Liver (tissue), 9 donors: ENCODE results near the gene INO80. TPM values are rescaled to one million over a fixed set of nuclear protein-coding genes. Genes with fewer than 3 reads are reported as not detected.

ENCODE experiments used
- DNase-seq: peaks from one replicate; pipeline ENCODE4 v3.0.0-alpha.2; 2017; ENCODE audit warnings: low spot score
- H3K27ac ChIP-seq, 2 donors: one replicate each; pipeline ENCODE4 v1.7.0; 2013; ENCODE audit warnings: inconsistent platforms in 2 of 2, low read length in 2 of 2, control low read depth in 1 of 2, low read depth in 1 of 2, mild to moderate bottlenecking in 1 of 2
- H3K27me3 ChIP-seq, 4 donors: one replicate each; pipeline versions ENCODE4 v1.6.1 to v1.7.0; 2013; ENCODE audit warnings: low read length in 3 of 4, inconsistent platforms in 1 of 4, mild to moderate bottlenecking in 1 of 4, moderate library complexity in 1 of 4; ENCODE audit not compliant: control insufficient read depth in 4 of 4, insufficient read depth in 4 of 4
- H3K36me3 ChIP-seq, 4 donors: one replicate each; pipeline versions ENCODE4 v1.6.1 to v1.7.0; 2013; ENCODE audit warnings: low read length in 3 of 4, mild to moderate bottlenecking in 3 of 4, low read depth in 1 of 4, moderate library complexity in 1 of 4; ENCODE audit not compliant: control insufficient read depth in 4 of 4, insufficient read depth in 3 of 4
- H3K4me1 ChIP-seq, 4 donors: one replicate each; pipeline versions ENCODE4 v1.6.1 to v1.7.0; 2013; ENCODE audit warnings: low read length in 3 of 4, mild to moderate bottlenecking in 3 of 4, moderate library complexity in 1 of 4; ENCODE audit not compliant: control insufficient read depth in 4 of 4, insufficient read depth in 4 of 4
- H3K4me3 ChIP-seq, 3 donors: one replicate each; pipeline versions ENCODE4 v1.6.1 to v1.7.0; 2013; ENCODE audit warnings: low read length in 3 of 3, control low read depth in 1 of 3, low read depth in 1 of 3, mild to moderate bottlenecking in 1 of 3
- H3K9ac ChIP-seq, 2 donors: one replicate each; pipeline ENCODE4 v1.7.0; 2013; ENCODE audit warnings: low read length in 2 of 2, mild to moderate bottlenecking in 2 of 2, moderate library complexity in 2 of 2, control low read depth in 1 of 2, low read depth in 1 of 2
- H3K9me3 ChIP-seq, 4 donors: one replicate each; pipeline versions ENCODE4 v1.6.1 to v1.7.0; 2013; ENCODE audit warnings: low read length in 3 of 4; ENCODE audit not compliant: control insufficient read depth in 4 of 4
- ATF3 ChIP-seq: IDR thresholded peaks from 2 replicates; pipeline ENCODE4 v1.6.1; 2016; ENCODE audit warnings: antibody characterized with exemption
- CTCF ChIP-seq: fragments of 150-350 bp; IDR thresholded peaks from 2 replicates; pipeline ENCODE4 v1.5.1; 2017; ENCODE audit warnings: improper control_type of control experiment, low read depth, low read length; ENCODE audit not compliant: missing input control
- EGR1 ChIP-seq, 2 donors: IDR thresholded peaks; 2 replicates each; pipeline ENCODE4 v1.6.1; 2016 to 2018; ENCODE audit warnings: antibody characterized with exemption in 2 of 2, low read depth in 2 of 2
- FOXA1 ChIP-seq: IDR thresholded peaks from 2 replicates; pipeline ENCODE4 v1.6.1; 2016; ENCODE audit warnings: antibody characterized with exemption
- FOXA2 ChIP-seq: IDR thresholded peaks from 2 replicates; pipeline ENCODE4 v1.6.1; 2016; ENCODE audit warnings: antibody characterized with exemption
- GABPA ChIP-seq, 2 donors: IDR thresholded peaks in 1 of 2; conservative IDR thresholded peaks in 1 of 2; 2 replicates each; pipeline ENCODE4 v1.6.1; 2016; ENCODE audit warnings: antibody characterized with exemption in 2 of 2, mild to moderate bottlenecking in 1 of 2, moderate library complexity in 1 of 2
- HNF4A ChIP-seq, 2 donors: conservative IDR thresholded peaks; 2 replicates each; pipeline ENCODE4 v1.6.1; 2016; ENCODE audit warnings: antibody characterized with exemption in 2 of 2, mild to moderate bottlenecking in 2 of 2
- HNF4G ChIP-seq: IDR thresholded peaks from 2 replicates; pipeline ENCODE4 v1.6.1; 2016; ENCODE audit warnings: antibody characterized with exemption
- JUND ChIP-seq, 2 donors: IDR thresholded peaks; 2 replicates each; pipeline ENCODE4 v1.6.1; 2016; ENCODE audit warnings: antibody characterized with exemption in 2 of 2
- MAX ChIP-seq: IDR thresholded peaks from 2 replicates; pipeline ENCODE4 v1.6.1; 2016; ENCODE audit warnings: antibody characterized with exemption
- NR2F2 ChIP-seq: IDR thresholded peaks from 2 replicates; pipeline ENCODE4 v1.6.1; 2016; ENCODE audit warnings: antibody characterized with exemption
- RAD21 ChIP-seq, 2 donors: IDR thresholded peaks; 2 replicates each; pipeline ENCODE4 v1.6.1; 2016; ENCODE audit warnings: antibody characterized with exemption in 2 of 2, mild to moderate bottlenecking in 2 of 2
- REST ChIP-seq: IDR thresholded peaks from 2 replicates; pipeline ENCODE4 v1.6.1; 2016; ENCODE audit warnings: antibody characterized with exemption, mild to moderate bottlenecking
- RXRA ChIP-seq, 2 donors: IDR thresholded peaks; 2 replicates each; pipeline ENCODE4 v1.6.1; 2017 to 2018; ENCODE audit warnings: antibody characterized with exemption in 2 of 2, mild to moderate bottlenecking in 1 of 2
- SP1 ChIP-seq: IDR thresholded peaks from 2 replicates; pipeline ENCODE4 v1.6.1; 2018; ENCODE audit warnings: antibody characterized with exemption, mild to moderate bottlenecking
- TAF1 ChIP-seq: conservative IDR thresholded peaks from 2 replicates; pipeline ENCODE4 v1.6.1; 2016; ENCODE audit warnings: antibody characterized with exemption, mild to moderate bottlenecking
- YY1 ChIP-seq: IDR thresholded peaks from 2 replicates; pipeline ENCODE4 v1.6.1; 2016; ENCODE audit warnings: antibody characterized with exemption, mild to moderate bottlenecking
- ZBTB33 ChIP-seq: IDR thresholded peaks from 2 replicates; pipeline ENCODE4 v1.6.1; 2016; ENCODE audit warnings: antibody characterized with exemption
- WGBS: extraction: QIAGEN DNeasy Blood & Tissue Kit; methylation state at CpG from one replicate; pipeline ENCODE4 v1.1.7; 2013; 5-methylcytosine and 5-hydroxymethylcytosine counted together
- polyA plus RNA-seq, 2 donors: library from polyadenylated mRNA; stranded (reverse) in 1 of 2; unstranded in 1 of 2; fragments of 200-250 nt in 1 of 2; fragments of >200 nt in 1 of 2; fragmentation: Nextera tagmentation in 1 of 2; extraction: Ambion mirVana in 1 of 2; gene quantifications; one replicate each; pipeline versions ENCODE4 v1.2.1 to v1.2.3, GENCODE V29; 2013 to 2015
- total RNA-seq, 2 donors: library from RNA; depleted of rRNA; stranded (reverse); fragments of >200 nt; gene quantifications; one replicate each; pipeline ENCODE4 v1.2.3, GENCODE V29; 2014
- donor health status: healthy.
- donor health status: healthy.
- donor health status: healthy.
- donor health status: healthy.
- donor health status: healthy.

The INO80 gene
- total and polyA plus RNA-seq, 4 donors: 3.2 to 19.7 (median 9.4) TPM

DNA sequence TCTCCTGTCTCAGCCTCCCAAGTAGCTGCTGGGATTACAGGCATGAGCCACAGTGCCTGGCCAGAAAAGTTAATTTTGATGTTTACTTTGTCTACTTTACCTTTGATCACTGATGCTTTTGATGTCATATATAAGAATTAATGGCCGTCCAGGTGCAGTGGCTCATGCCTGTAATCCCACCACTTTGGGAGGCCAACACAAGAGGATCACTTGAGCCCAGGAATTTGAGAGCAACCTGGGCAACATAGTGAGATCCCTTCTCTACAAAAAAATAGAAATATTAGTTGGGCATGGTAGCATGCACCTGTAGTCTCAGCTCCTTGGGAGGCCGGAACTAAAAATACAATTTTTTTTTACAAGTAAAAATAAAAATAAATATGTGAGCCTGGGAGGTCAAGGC, 6.8 kb upstream of the INO80 start:
- DNase-seq: no peak
- H3K9me3 ChIP-seq: no peaks in the 10 kb centered on the region
- H3K4me1 ChIP-seq: peaks cover 0 to 4% (median under 1%) of the 10 kb centered on the region in 4 donors
- H3K9ac ChIP-seq: no peak overlapping the region
- no peak overlapping the region for H3K27ac ChIP-seq
- no peak overlapping the region for H3K4me3 ChIP-seq
- no peak for TF ChIP-seq ZBTB33
- TF ChIP-seq SP1: no peak
- TF ChIP-seq ATF3: no peak
- no peak for TF ChIP-seq TAF1
- no peak for TF ChIP-seq NR2F2
- TF ChIP-seq YY1: no peak
- TF ChIP-seq MAX: no peak
- no peak for TF ChIP-seq FOXA1
- no peak for TF ChIP-seq HNF4A (conservative IDR thresholded peaks at IDR 0.05)
- TF ChIP-seq JUND (IDR thresholded peaks at IDR 0.05): no peak
- no peak for TF ChIP-seq HNF4G
- no peak for TF ChIP-seq GABPA (IDR thresholded peaks at IDR 0.05 in 1 of 2, conservative IDR thresholded peaks at IDR 0.05 in 1 of 2)
- TF ChIP-seq RXRA (IDR thresholded peaks at IDR 0.05): no peak
- TF ChIP-seq REST: no peak
- no peak for TF ChIP-seq EGR1 (IDR thresholded peaks at IDR 0.05; ENCODE audit: low read depth in 2 of 2)
- no peak for TF ChIP-seq FOXA2
- TF ChIP-seq RAD21 (IDR thresholded peaks at IDR 0.05): no peak
- TF ChIP-seq CTCF: no peak
- no peaks in the 10 kb centered on the region for H3K27me3 ChIP-seq
- 88% methylated on average over 2 of the region's 2 CpGs for WGBS
- no peaks in the 10 kb centered on the region for H3K36me3 ChIP-seq

- no peak overlapping the region for H3K9ac ChIP-seq
- no peaks in the 10 kb centered on the region for H3K9me3 ChIP-seq
- DNase-seq: no peak
- peaks cover 0 to 1% (median 1%) of the 10 kb centered on the region in 4 donors for H3K4me1 ChIP-seq
- TF ChIP-seq NR2F2 (no peak), RAD21 (IDR thresholded peaks at IDR 0.05) (no peak), TAF1 (no peak), EGR1 (IDR thresholded peaks at IDR 0.05; ENCODE audit: low read depth in 2 of 2) (no peak), RXRA (IDR thresholded peaks at IDR 0.05) (no peak), REST (no peak), FOXA1 (no peak), ZBTB33 (no peak), MAX (no peak), HNF4A (conservative IDR thresholded peaks at IDR 0.05) (no peak), YY1 (no peak), GABPA (IDR thresholded peaks at IDR 0.05 in 1 of 2, conservative IDR thresholded peaks at IDR 0.05 in 1 of 2) (no peak)
- no peak overlapping the region for H3K27ac ChIP-seq
- no peaks in the 10 kb centered on the region for H3K27me3 ChIP-seq
- H3K36me3 ChIP-seq: no peaks in the 10 kb centered on the region
- WGBS: 92% methylated on average over 5 of the region's 5 CpGs
- no peak overlapping the region for H3K4me3 ChIP-seq
These were observed 5.9 kb upstream of the INO80 start for GRCh38 chr15:41121951-41122350.
